ENCODE measurements around the gene TNFRSF18.

Gene TNFRSF18

GRCh38 chr1:1215881-1216605 is 9.7 kb upstream of the TNFRSF18 start:
- Mint-ChIP-seq H3K27me3 (no peaks in the 10 kb centered on the region), H3K4me1 (peaks cover 42% of the 10 kb centered on the region), H3K9me3 (no peaks in the 10 kb centered on the region), H3K4me3 (no peak overlapping the region), H3K36me3 (ENCODE audit: low read depth) (peaks cover 17% of the 10 kb centered on the region), H3K27ac (peak overlapping the region; percentile 82)
- no peak for ATAC-seq
- DNase-seq: no peak

DNA sequence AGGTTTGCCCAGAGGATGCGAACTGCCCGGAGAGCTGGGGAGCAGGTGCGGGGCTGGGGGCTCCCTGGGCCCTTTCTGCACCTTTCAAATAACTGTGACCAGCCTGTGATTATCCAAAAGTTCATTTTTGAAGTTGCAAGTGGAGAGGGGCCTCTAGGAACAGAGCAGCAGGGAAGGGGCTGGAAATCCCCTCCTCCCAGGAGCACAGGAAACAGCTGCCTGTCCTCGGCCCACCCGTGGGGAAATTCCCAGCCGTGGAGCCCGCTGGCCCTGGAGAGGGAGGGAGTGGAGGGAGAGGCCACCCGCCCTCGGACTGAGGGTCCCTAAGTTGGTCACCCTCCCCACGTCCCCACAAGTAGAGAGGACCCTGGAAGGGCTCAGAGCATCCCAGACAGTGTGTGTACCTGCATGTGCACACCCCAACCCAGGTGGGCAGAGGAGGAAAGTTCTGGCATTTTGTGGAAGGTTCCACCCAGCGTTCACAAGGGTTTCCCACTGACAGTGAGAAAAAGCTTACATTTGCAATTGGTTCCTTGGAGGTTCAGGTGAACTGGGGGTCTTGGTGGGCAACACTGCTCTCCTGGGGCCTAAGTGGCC is 8.8 kb upstream of the TNFRSF18 start:
- Mint-ChIP-seq H3K36me3 (ENCODE audit: low read depth) (peaks cover 18% of the 10 kb centered on the region), H3K9me3 (no peaks in the 10 kb centered on the region), H3K27me3 (no peaks in the 10 kb centered on the region), H3K27ac (peak overlapping the region; percentile 67), H3K4me1 (peaks cover 42% of the 10 kb centered on the region), H3K4me3 (peak overlapping the region; percentile 65)
- no peak for ATAC-seq
- DNase-seq: no peak

DNA sequence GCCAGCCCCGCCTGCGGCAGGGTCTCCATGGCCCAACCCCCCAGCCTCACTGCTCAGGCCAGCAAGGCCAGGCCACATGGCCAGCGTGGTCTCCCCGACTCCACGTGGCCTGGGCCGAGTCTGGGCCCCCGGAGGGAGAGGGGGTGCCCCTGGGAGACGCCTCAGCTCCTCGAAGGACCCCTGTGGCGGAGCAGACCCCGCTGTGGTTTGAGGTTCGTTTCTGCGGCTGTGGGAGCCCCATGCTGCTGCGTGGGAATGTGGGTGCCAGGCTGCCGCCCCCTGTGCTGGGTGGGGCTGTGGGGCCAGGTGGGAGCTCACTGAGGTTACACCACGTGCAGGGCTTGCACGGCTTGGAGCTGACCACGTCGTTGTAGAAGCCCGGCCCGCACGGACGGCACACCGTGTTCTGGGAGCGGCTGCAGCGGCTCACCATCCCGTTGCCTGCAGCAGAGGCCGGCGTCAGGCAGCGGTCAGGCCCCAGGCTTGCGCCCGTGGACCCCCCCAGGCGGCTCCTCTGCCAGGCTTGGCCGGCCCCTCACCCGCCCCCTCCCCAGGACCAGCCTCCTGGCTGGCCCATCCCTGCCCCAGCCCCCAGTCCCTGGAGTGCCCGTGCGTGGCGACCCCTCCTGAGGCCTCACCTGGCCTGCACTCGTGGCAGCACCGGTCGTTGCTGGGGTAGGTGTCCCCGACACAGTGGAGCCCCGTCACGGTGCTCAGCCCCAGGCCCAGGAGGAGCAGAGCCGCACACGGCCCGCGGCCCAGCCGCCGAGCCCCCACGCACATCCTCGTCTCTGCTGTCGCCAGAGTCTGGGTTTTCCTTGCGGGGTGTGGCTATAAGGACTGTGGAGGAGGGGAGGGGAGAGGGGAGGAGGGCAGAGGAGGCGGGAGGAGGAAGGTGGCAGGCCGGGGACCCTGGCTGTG is 7.2 kb upstream of the TNFRSF18 start, which contains the start of gene TNFRSF4:
TSS of gene TNFRSF4 (minus strand) at position 809 of the 921 bp plus-strand sequence. CDS start at position 783, 26 bp downstream.
- peaks cover 21% of the 10 kb centered on the region for H3K36me3 Mint-ChIP-seq (ENCODE audit: low read depth)
- no peaks in the 10 kb centered on the region for H3K27me3 Mint-ChIP-seq
- H3K4me1 Mint-ChIP-seq: peaks cover 44% of the 10 kb centered on the region
- DNase-seq: peak; percentile 54
- peak within 1 kb of the TSS; percentile 65 for H3K4me3 Mint-ChIP-seq
- ATAC-seq: peak; percentile 16
- H3K9me3 Mint-ChIP-seq: no peaks in the 10 kb centered on the region
- H3K27ac Mint-ChIP-seq: peak within 1 kb of the TSS; percentile 75

GRCh38 chr1:1212780-1213344 is 6.5 kb upstream of the TNFRSF18 start:
- Mint-ChIP-seq H3K27me3 (peaks cover 2% of the 10 kb centered on the region), H3K9me3 (no peaks in the 10 kb centered on the region), H3K4me3 (peak overlapping the region; percentile 65), H3K36me3 (ENCODE audit: low read depth) (peaks cover 18% of the 10 kb centered on the region), H3K4me1 (peaks cover 46% of the 10 kb centered on the region), H3K27ac (peak overlapping the region; percentile 75)
- DNase-seq: peak; percentile 69
- peak; percentile 6 for ATAC-seq

DNA sequence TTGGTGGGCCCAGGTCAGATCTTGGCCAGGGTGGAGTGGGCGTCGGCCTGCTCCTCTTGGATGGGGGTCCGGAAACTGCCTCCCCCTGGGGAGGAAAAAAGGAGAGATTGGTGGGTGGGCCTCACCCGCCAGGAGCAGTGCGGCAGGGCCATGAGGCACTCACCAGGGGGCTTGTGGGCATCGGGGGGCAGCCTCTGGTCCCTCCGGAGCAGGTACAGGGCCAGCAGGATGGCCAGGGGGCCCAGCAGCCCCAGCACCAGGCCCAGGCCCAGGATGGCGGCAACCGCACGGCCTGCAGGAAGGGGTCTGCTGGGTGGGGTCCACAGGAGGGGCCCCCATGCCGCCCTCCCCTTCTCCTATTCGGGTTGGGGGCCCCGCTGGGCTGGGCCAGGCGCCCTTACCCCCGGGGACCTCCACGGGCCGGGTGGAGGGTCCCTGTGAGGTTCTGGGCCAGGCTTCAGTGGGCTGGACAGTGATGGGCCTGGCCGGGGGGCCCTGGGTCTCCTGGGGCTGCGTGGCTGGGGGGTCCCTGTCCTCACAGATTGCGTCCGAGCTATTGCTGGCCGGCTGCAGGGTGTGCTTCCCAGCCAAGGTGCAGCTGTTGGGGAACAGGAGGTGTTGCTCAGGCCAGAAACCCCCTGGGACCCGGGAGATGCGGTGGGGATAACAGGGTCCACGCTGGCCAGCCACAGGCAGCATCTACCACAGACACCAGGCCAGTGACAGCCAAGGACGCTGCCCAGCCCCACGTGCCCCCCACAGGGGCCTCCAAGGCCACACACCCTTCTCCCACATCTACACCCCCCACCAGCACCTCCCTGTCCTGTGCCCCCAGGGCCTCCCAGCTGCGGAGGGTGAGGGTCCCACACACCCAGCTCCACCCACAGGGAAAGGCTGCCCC is 5.4 kb upstream of the TNFRSF18 start:
- Mint-ChIP-seq H3K27me3 (peaks cover 2% of the 10 kb centered on the region), H3K36me3 (ENCODE audit: low read depth) (peaks cover 11% of the 10 kb centered on the region), H3K4me1 (peaks cover 46% of the 10 kb centered on the region), H3K9me3 (no peaks in the 10 kb centered on the region), H3K27ac (no peak overlapping the region), H3K4me3 (peak overlapping the region; percentile 63)
- DNase-seq (no peak), ATAC-seq (no peak)

DNA sequence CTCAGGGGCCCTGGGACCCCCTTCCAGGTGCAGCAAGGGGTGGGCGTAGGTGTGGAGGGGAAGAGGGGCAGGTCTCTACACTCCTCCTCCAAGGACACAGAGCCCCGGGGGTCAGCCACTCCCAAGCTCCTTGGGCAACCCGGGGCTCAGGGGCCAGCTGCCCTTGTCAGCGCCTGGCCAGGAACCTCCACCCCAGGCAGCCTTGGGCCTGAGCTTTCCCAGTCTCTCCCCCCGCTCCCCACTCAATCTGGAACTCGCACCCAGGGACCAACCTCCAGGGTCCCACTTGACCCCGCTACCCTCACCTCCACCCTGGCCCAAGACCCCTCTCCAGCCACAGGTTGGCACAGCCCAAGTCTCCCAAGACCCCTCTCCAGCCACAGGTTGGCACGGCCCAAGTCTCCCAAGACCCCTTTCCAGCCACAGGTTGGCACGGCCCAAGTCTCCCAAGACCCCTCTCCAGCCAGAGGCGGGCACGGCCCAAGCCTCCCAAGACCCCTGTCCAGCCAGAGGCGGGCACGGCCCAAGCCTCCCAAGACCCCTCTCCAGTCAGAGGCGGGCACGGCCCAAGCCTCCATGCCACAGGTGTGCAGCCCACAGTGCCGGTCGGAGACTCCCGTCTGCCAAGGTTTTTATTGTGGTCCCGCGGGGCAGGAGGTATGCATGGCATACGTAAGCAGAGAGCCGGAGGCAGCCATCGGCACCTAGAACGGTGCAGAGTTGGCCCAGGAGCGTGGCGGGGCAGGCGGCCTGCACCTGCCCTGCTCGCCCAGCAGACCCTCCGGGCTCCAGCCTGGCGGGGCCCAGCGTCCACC is 4.5 kb upstream of the TNFRSF18 start:
- Mint-ChIP-seq H3K27ac (no peak overlapping the region), H3K36me3 (ENCODE audit: low read depth) (peaks cover 7% of the 10 kb centered on the region), H3K27me3 (peaks cover 2% of the 10 kb centered on the region), H3K9me3 (no peaks in the 10 kb centered on the region), H3K4me3 (peak overlapping the region; percentile 63), H3K4me1 (peaks cover 40% of the 10 kb centered on the region)
- DNase-seq (no peak), ATAC-seq (no peak)

- Mint-ChIP-seq H3K36me3 (ENCODE audit: low read depth) (peaks cover 7% of the 10 kb centered on the region), H3K4me1 (peaks cover 24% of the 10 kb centered on the region)
- ATAC-seq: peak; percentile 2
These were observed 2.5 kb upstream of the TNFRSF18 start for GRCh38 chr1:1208713-1209433.

GRCh38 chr1:1207571-1207892 is 1.1 kb upstream of the TNFRSF18 start:
- DNase-seq: no peak
- no peak for ATAC-seq
- Mint-ChIP-seq H3K27me3 (peaks cover 2% of the 10 kb centered on the region), H3K9me3 (no peaks in the 10 kb centered on the region), H3K27ac (no peak overlapping the region), H3K4me3 (no peak overlapping the region), H3K36me3 (ENCODE audit: low read depth) (peaks cover 7% of the 10 kb centered on the region), H3K4me1 (peaks cover 24% of the 10 kb centered on the region)

More at GRCh38 chr1:1208713-1209433, 2.5 kb upstream of the TNFRSF18 start:
- Mint-ChIP-seq H3K27ac (peak overlapping the region; percentile 90), H3K9me3 (no peaks in the 10 kb centered on the region), H3K4me3 (peak overlapping the region; percentile 80), H3K27me3 (peaks cover 2% of the 10 kb centered on the region)
- DNase-seq: peak; percentile 59

GRCh38 chr1:1206966-1207531 is 657 bp upstream of the TNFRSF18 start:
- Mint-ChIP-seq H3K36me3 (ENCODE audit: low read depth) (peaks cover 7% of the 10 kb centered on the region), H3K4me3 (peak overlapping the region; percentile 76), H3K4me1 (peaks cover 24% of the 10 kb centered on the region), H3K27me3 (peaks cover 2% of the 10 kb centered on the region), H3K9me3 (no peaks in the 10 kb centered on the region), H3K27ac (no peak overlapping the region)
- ATAC-seq (no peak), DNase-seq (no peak)

GRCh38 chr1:1205769-1206375 is 520 bp downstream of the TNFRSF18 start:
- Mint-ChIP-seq H3K4me1 (peaks cover 24% of the 10 kb centered on the region), H3K27ac (peak overlapping the region; percentile 42), H3K36me3 (ENCODE audit: low read depth) (peaks cover 3% of the 10 kb centered on the region), H3K4me3 (peak overlapping the region; percentile 76), H3K9me3 (no peaks in the 10 kb centered on the region), H3K27me3 (peaks cover 2% of the 10 kb centered on the region)
- no peak for ATAC-seq
- no peak for DNase-seq

GRCh38 chr1:1204998-1205768 is 1.2 kb downstream of the TNFRSF18 start:
- ATAC-seq (no peak), DNase-seq (no peak)
- Mint-ChIP-seq H3K36me3 (ENCODE audit: low read depth) (peaks cover 3% of the 10 kb centered on the region), H3K27me3 (peaks cover 2% of the 10 kb centered on the region), H3K27ac (peak overlapping the region; percentile 42), H3K4me1 (peaks cover 29% of the 10 kb centered on the region), H3K9me3 (no peaks in the 10 kb centered on the region), H3K4me3 (peak overlapping the region; percentile 76)

Data from activated naive CD8-positive, alpha-beta T cell treated with anti-CD3 and anti-CD28 coated beads, Interleukin-2, amount 50 U/mL, for 24 hours (primary cell).